ENCODE data around the gene MYOC. TPM values are rescaled to one million over a fixed set of nuclear protein-coding genes. Genes with fewer than 3 reads are reported as not detected.
"Not testable (repeated sequence)": the region's sequence is repeated elsewhere in the genome, so short reads cannot be mapped to it uniquely, and the experiment has no call there.

Gene MYOC
- total and polyA plus RNA-seq, 12 donors: 0.80 to 7.5 (median 2.7) TPM

- Histone ChIP-seq H3K9me3 (no peaks in the 10 kb centered on the region), H3K4me1 (peaks cover 0 to 5% (median 0%) of the 10 kb centered on the region in 9 donors), H3K27ac (no peak overlapping the region), H3K36me3 (no peaks in the 10 kb centered on the region), H3K4me3 (no peak overlapping the region), H3K27me3 (no peaks in the 10 kb centered on the region)
- intact Hi-C loops (cut with DNase I): no loop called here
- no peak for DNase-seq
- no peak for TF ChIP-seq CTCF (IDR thresholded peaks at IDR 0.05)
- 88 to 89% methylated on average over 2 of the region's 2 CpGs for WGBS, 2 donors
- no peak for ATAC-seq
Observed at GRCh38 chr1:171611306-171611705, 41.2 kb downstream of the MYOC start.

GRCh38 chr1:171610385-171610784 lies 42.1 kb downstream of the MYOC start:
- Histone ChIP-seq H3K36me3 (no peaks in the 10 kb centered on the region), H3K27ac (no peak overlapping the region), H3K4me1 (peaks cover 0 to 5% (median 0%) of the 10 kb centered on the region in 9 donors), H3K9me3 (no peaks in the 10 kb centered on the region), H3K4me3 (no peak overlapping the region), H3K27me3 (no peaks in the 10 kb centered on the region)
- ATAC-seq (peak in 1 of 8 donors; percentile 41), DNase-seq (no peak)
- WGBS, 2 donors: 87 to 93% methylated on average over 2 of the region's 2 CpGs
- TF ChIP-seq CTCF (IDR thresholded peaks at IDR 0.05): no peak
- intact Hi-C loops (cut with DNase I): no loop called here

- H3K9me3 ChIP-seq: no peaks in the 10 kb centered on the region
- no peaks in the 10 kb centered on the region for H3K36me3 ChIP-seq
- H3K4me3 ChIP-seq: no peak overlapping the region
- 83 to 85% methylated on average over 10 of the region's 10 CpGs for WGBS, 2 donors
- ATAC-seq (no peak), DNase-seq (no peak)
- no peak for TF ChIP-seq CTCF (IDR thresholded peaks at IDR 0.05)
- peaks cover 0 to 5% (median 0%) of the 10 kb centered on the region in 9 donors for H3K4me1 ChIP-seq
- no peak overlapping the region for H3K27ac ChIP-seq
- intact Hi-C loops (cut with DNase I): no loop called here
- no peaks in the 10 kb centered on the region for H3K27me3 ChIP-seq
Observed at GRCh38 chr1:171606402-171606941, 46.0 kb downstream of the MYOC start.

GRCh38 chr1:171603042-171603441 lies 49.4 kb downstream of the MYOC start:
- 80 to 82% methylated on average over 6 of the region's 6 CpGs for WGBS, 2 donors
- ATAC-seq, H3K27me3 ChIP-seq: not testable (repeated sequence)

GRCh38 chr1:171600862-171601261 lies 51.6 kb downstream of the MYOC start:
- intact Hi-C loops (cut with DNase I): no loop called here
- H3K4me3 ChIP-seq: no peak overlapping the region
- peaks cover 0 to 9% (median 0%) of the 10 kb centered on the region in 9 donors for H3K4me1 ChIP-seq
- H3K9me3 ChIP-seq: no peaks in the 10 kb centered on the region
- no peak overlapping the region for H3K27ac ChIP-seq
- no peaks in the 10 kb centered on the region for H3K27me3 ChIP-seq
- H3K36me3 ChIP-seq: no peaks in the 10 kb centered on the region
- ATAC-seq (no peak), DNase-seq (no peak)
- no peak for TF ChIP-seq CTCF (IDR thresholded peaks at IDR 0.05)
- 95% methylated on average over 13 of the region's 13 CpGs for WGBS, 2 donors

More at GRCh38 chr1:171603042-171603441, 49.4 kb downstream of the MYOC start:
- H3K4me3 ChIP-seq; DNase-seq; H3K4me1 ChIP-seq; H3K9me3 ChIP-seq; H3K27ac ChIP-seq; H3K36me3 ChIP-seq; intact Hi-C loops (cut with DNase I): not testable (repeated sequence)

GRCh38 chr1:171600310-171600709 lies 52.2 kb downstream of the MYOC start:
- 94 to 99% methylated on average over 2 of the region's 2 CpGs for WGBS, 2 donors
- H3K27me3 ChIP-seq; H3K9me3 ChIP-seq; H3K27ac ChIP-seq; H3K36me3 ChIP-seq; DNase-seq; H3K4me3 ChIP-seq; intact Hi-C loops (cut with DNase I); ATAC-seq: not testable (repeated sequence)
- H3K4me1 ChIP-seq: peaks cover 0 to 12% (median 0%) of the 10 kb centered on the region in 9 donors

Measured in heart right ventricle (tissue), 16 donors.